Vagina (tissue), 2 donors: ENCODE measurements around the gene NCOA3. TPM values are rescaled to one million over a fixed set of nuclear protein-coding genes. Genes with fewer than 3 reads are reported as not detected.

Experiments
- DNase-seq, 2 donors: peaks; one replicate each; pipeline ENCODE4 v3.0.0-alpha.2; 2017; ENCODE audit errors: extremely low spot score in 2 of 2
- H3K27ac ChIP-seq: fragments of 200-600 bp; sonication (generic); one replicate; pipeline ENCODE4 v1.5.1; 2019
- H3K27me3 ChIP-seq: fragments of 200-600 bp; sonication (generic); one replicate; pipeline ENCODE4 v1.5.1; 2019
- H3K36me3 ChIP-seq, 2 donors: fragments of 200-600 bp; sonication (generic); one replicate each; pipeline ENCODE4 v1.5.1; 2017 to 2019
- H3K4me1 ChIP-seq: fragments of 200-600 bp; sonication (generic); one replicate; pipeline ENCODE4 v1.5.1; 2019
- H3K4me3 ChIP-seq, 2 donors: fragments of 200-600 bp; sonication (generic); 1 replicate in 1 of 2; 2 replicates in 1 of 2; pipeline ENCODE4 v1.5.1; 2016 to 2019
- H3K9me3 ChIP-seq: fragments of 200-600 bp; sonication (generic); one replicate; pipeline ENCODE4 v1.5.1; 2019
- CTCF ChIP-seq, 3 experiments: fragments of 450-650 bp in 2 of 3; fragments of 200-600 bp in 1 of 3; sonication (generic) in 1 of 3; IDR thresholded peaks; one replicate each; pipeline ENCODE4 v1.5.1; 2017 to 2019; ENCODE audit warnings: antibody characterized with exemption in 3 of 3, mild to moderate bottlenecking in 2 of 3, moderate library complexity in 2 of 3
- POLR2A ChIP-seq, 2 donors: fragments of 450-650 bp; IDR thresholded peaks; one replicate each; pipeline ENCODE4 v1.6.1; 2017; ENCODE audit warnings: antibody characterized with exemption in 2 of 2, mild to moderate bottlenecking in 2 of 2, moderate library complexity in 2 of 2
- POLR2AphosphoS5 ChIP-seq, 2 donors: sonication (generic); formaldehyde crosslinking; IDR thresholded peaks; one replicate each; pipeline ENCODE4 v1.9.0; 2017; ENCODE audit warnings: antibody characterized with exemption in 2 of 2, mild to moderate bottlenecking in 2 of 2, low read depth in 1 of 2; ENCODE audit not compliant: insufficient read depth in 1 of 2
- intact Hi-C: fragments of 100-400 bp; cut with DNase I; formaldehyde crosslinking; loops from one replicate; pipeline ENCODE4 v1.15.1; 2023
- total RNA-seq: library from RNA; depleted of rRNA; stranded (reverse); fragments of >200 nt; gene quantifications from one replicate; pipeline ENCODE4 v1.2.3, GENCODE V29; 2016

The NCOA3 gene
- total RNA-seq, 1 donor from 2014 or later: 47.1 TPM

GRCh38 chr20:47540443-47541354 lies 39.0 kb downstream of the NCOA3 start:
- intact Hi-C loops: no loop called here
- Histone ChIP-seq H3K27ac (no peak overlapping the region), H3K4me1 (peaks cover 21% of the 10 kb centered on the region)

DNA sequence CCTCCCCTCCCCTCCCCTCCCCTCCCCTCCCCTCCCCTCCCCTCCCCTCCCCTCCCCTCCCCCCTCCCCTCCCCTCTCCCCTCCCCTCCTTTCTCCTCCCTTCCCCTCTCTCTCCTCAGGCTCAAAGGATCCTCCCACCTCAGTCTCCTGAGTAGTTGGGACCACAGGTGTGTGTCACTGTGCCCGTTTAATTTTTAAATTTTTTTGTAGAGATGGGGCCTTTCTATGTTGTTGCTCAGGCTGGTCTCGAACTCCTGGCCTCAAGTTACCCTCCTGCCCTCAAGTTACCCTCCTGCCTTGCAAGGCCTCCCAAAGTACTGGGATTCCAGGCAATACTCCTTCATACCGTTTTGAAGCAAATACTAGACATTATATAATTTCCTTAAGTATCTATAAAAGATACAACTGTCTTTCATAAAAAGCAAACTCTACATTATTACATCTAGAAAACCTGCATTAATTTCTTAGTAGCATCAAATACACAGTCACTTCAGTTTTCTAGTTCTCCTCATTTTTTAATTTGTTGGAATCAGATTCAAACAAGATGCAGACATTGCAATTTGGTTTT lies 39.8 kb downstream of the NCOA3 start:
- Histone ChIP-seq H3K4me3 (no peak overlapping the region), H3K27ac (no peak overlapping the region), H3K27me3 (no peaks in the 10 kb centered on the region), H3K36me3 (no peaks in the 10 kb centered on the region), H3K4me1 (peaks cover 29% of the 10 kb centered on the region), H3K9me3 (no peaks in the 10 kb centered on the region)
- intact Hi-C loops: no loop called here
- no peak for TF ChIP-seq POLR2AphosphoS5 (IDR thresholded peaks at IDR 0.05; ENCODE audit: insufficient read depth in 1 of 2, low read depth in 1 of 2)
- TF ChIP-seq CTCF (IDR thresholded peaks at IDR 0.05): no peak
- TF ChIP-seq POLR2A (IDR thresholded peaks at IDR 0.05): no peak
- DNase-seq: no peak

More at GRCh38 chr20:47540443-47541354, 39.0 kb downstream of the NCOA3 start:
- H3K4me3 ChIP-seq: no peak overlapping the region
- no peak for DNase-seq
- H3K36me3 ChIP-seq: no peaks in the 10 kb centered on the region
- TF ChIP-seq CTCF (IDR thresholded peaks at IDR 0.05) (no peak), POLR2AphosphoS5 (IDR thresholded peaks at IDR 0.05; ENCODE audit: insufficient read depth in 1 of 2, low read depth in 1 of 2) (no peak), POLR2A (IDR thresholded peaks at IDR 0.05) (no peak)
- no peaks in the 10 kb centered on the region for H3K27me3 ChIP-seq
- H3K9me3 ChIP-seq: no peaks in the 10 kb centered on the region

GRCh38 chr20:47543006-47543431 lies 41.3 kb downstream of the NCOA3 start:
- H3K27ac ChIP-seq: no peak overlapping the region
- intact Hi-C loops: no loop called here
- TF ChIP-seq CTCF (IDR thresholded peaks at IDR 0.05) (no peak), POLR2A (IDR thresholded peaks at IDR 0.05) (no peak), POLR2AphosphoS5 (IDR thresholded peaks at IDR 0.05; ENCODE audit: insufficient read depth in 1 of 2, low read depth in 1 of 2) (no peak)
- H3K9me3 ChIP-seq: no peaks in the 10 kb centered on the region
- H3K36me3 ChIP-seq: no peaks in the 10 kb centered on the region
- H3K4me3 ChIP-seq: no peak overlapping the region
- no peaks in the 10 kb centered on the region for H3K27me3 ChIP-seq
- no peak for DNase-seq
- peaks cover 35% of the 10 kb centered on the region for H3K4me1 ChIP-seq

DNA sequence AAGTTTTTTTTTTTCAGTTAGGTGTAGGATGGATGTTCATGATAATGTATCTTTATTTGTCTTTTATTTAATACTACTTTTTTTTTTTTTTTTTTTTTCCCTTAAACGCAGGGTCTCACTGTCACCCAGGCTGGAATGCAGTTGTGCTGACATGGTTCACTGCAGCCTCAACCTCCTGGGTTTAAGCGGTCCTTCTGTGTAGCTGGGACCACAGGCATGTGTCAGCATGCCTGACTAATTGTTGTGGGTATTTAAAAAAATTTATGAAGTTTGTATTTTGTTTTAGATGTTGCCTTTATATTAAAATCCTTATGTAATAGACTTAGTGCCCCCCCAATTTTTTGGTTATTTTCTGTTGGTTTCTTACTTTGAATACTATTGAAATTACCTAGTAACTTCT lies 42.6 kb downstream of the NCOA3 start:
- Histone ChIP-seq H3K9me3 (no peaks in the 10 kb centered on the region), H3K36me3 (no peaks in the 10 kb centered on the region), H3K27ac (no peak overlapping the region), H3K27me3 (no peaks in the 10 kb centered on the region), H3K4me3 (no peak overlapping the region), H3K4me1 (peaks cover 35% of the 10 kb centered on the region)
- DNase-seq: no peak
- intact Hi-C loops: no loop called here
- no peak for TF ChIP-seq POLR2A (IDR thresholded peaks at IDR 0.05)
- TF ChIP-seq POLR2AphosphoS5 (IDR thresholded peaks at IDR 0.05; ENCODE audit: insufficient read depth in 1 of 2, low read depth in 1 of 2): no peak
- TF ChIP-seq CTCF (IDR thresholded peaks at IDR 0.05): no peak

- Histone ChIP-seq H3K27me3 (no peaks in the 10 kb centered on the region), H3K4me1 (peaks cover 38% of the 10 kb centered on the region), H3K4me3 (no peak overlapping the region), H3K27ac (no peak overlapping the region), H3K36me3 (no peaks in the 10 kb centered on the region), H3K9me3 (no peaks in the 10 kb centered on the region)
- no peak for DNase-seq
- TF ChIP-seq POLR2A (IDR thresholded peaks at IDR 0.05) (no peak), CTCF (IDR thresholded peaks at IDR 0.05) (no peak), POLR2AphosphoS5 (IDR thresholded peaks at IDR 0.05; ENCODE audit: insufficient read depth in 1 of 2, low read depth in 1 of 2) (no peak)
- intact Hi-C loops: no loop called here
These were observed 43.2 kb downstream of the NCOA3 start for GRCh38 chr20:47544852-47545251.
